Measurements from ENCODE around the gene KCTD17.

Gene KCTD17

DNA sequence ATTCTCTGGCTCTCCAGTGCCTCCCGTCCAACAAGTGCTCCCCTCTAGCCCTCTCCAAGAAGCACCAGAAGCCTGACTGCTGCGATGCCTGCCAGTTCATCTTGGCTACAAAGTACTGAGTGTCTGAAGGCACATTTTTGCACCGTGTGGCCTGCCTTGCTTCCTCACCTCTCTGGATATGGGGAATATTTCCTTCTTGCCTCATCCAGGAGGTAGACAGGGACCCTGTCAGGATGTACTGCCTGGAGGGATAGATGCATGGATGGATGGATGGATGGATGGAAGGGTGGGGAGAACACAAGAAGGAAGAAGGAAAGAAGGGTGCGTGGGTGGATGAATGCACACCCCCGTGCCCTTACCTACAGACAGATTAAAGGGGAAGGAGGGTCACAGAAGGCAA is 27.6 kb downstream of the KCTD17 start:
- DNase-seq (ENCODE audit: low read depth) = no peak

DNA sequence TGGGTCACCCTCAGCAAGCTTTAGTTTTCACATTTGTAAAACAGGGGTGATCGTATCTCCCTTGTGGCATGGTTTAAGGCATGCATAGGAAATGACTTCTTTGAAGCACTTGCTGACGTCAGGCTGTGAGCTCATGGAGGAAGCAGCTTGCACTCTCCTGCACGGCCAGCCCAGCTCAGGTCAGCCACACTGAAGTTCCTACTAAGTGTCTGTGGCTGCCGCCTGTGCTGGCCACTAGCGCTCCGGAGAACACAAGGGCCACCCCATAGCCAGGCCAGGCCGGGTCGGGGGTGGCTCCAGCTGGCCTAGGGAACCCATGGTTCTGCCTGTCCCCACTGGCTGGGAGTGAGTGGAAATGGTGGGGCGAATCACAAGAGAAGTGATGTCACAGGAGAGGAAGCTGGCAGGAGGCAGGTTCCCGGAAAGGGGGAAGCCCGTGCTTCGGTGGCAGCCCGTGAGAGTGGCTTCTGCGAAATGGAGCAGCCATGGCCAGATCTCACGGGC is 28.2 kb downstream of the KCTD17 start:
- DNase-seq (ENCODE audit: low read depth) = peak; percentile 75

DNA sequence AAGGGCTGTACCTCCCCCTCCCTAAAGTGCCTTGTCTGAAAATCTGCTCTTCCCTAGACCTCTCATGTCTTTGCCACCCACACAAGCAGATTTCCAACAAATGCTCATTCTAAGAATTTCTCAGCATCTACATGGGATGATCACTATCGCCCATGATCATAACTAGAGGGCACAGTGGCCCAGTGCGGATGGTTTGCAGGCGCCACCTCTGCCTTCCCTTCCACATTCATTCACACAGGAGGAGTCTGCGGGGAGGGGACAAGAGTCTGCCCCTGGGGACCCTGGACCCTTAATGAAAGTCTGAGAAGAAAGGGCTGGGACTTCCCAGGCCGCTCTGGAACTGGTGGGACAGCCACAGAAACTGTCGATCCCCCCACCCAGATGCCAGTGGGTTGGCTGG is 28.9 kb downstream of the KCTD17 start:
- no peak for DNase-seq (ENCODE audit: low read depth)

DNA sequence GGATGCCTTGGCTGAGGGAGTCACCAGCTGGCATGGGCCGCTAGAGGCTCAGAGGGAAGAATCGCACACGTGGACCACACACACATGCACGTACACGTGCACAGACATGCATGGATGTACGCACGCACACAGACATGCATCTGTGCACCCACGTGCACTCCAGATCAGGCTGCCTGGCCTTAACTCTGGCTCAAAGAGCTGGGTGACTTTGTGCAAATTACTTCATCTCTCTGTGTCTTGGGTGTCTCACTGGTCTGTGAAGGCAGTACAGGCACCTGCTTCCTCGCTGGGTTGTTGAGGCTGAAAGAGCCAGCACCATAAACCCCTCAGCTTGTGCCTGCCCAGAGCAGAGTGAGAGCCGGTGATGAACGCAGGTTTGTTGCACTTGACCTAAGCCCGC is 29.3 kb downstream of the KCTD17 start:
- no peak for DNase-seq (ENCODE audit: low read depth)

DNA sequence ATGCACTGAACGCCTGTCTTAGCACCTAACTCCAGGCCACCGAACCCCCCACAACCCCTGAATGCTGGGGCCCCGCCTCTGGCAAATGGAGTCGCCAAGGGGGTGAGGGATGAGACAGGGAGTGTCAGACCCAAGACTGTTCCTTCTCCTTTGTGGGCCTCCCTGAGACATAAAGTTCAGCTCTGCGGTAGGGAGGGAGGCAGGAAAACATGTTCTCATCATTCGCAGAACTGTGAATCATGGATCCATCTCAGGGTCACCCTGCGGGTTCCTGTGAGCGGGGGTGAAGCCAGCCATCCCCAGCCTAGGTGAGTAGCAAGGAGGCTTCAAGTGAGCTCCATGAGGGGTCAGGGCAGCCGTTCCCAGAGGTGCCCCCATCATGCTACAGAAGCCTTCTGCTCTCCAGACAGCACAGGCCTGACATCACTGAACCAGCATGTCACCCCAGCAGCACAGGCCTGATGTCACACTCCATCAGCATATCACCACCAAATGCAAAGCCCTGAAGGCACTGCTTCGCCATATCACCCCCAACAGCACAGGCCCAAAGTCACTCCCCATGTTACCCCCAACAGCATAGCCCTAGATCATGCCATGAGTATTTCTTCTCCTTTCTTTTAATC is 30.8 kb downstream of the KCTD17 start:
- DNase-seq (ENCODE audit: low read depth) = no peak

DNA sequence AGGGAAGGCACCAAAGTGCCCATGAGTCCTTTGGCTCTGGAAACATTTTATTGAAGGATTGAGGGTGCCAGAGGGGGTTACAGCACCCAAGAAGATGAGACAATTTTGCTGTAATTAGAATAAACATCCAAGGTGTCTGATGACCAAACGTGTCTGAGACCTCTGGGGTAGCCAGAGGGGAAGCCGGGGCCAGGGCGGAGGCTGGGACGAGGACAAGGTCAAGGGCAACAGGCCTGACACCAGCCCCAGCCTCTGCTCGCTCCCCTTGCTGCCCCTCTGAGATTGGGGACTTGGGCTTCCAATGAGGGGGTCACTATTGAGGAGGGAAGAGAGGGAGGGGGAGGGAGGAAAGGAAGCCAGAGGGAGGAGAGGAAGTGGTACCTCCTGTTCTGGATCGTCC is 32.4 kb downstream of the KCTD17 start:
- no peak for DNase-seq (ENCODE audit: low read depth)

DNA sequence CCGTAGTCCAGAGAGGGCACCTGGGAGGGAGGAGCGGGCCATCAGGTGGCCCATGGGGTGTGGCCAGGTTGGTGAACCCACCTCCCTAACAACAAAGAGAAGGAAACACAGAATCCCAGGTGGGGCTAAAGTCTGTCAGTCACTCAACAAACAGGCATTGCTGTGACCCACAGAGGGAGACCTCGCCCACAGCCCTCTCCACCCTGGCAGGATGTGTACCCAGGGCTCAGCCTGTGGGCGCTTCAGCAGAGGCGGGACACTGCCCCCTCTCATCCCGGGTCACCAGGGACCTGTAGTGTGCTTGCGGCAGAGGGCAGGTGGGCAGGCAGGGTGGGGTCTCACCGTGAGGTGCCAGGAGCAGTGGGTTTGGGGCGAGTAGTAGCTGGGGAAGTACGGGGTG is 32.8 kb downstream of the KCTD17 start:
- no peak for DNase-seq (ENCODE audit: low read depth)

DNA sequence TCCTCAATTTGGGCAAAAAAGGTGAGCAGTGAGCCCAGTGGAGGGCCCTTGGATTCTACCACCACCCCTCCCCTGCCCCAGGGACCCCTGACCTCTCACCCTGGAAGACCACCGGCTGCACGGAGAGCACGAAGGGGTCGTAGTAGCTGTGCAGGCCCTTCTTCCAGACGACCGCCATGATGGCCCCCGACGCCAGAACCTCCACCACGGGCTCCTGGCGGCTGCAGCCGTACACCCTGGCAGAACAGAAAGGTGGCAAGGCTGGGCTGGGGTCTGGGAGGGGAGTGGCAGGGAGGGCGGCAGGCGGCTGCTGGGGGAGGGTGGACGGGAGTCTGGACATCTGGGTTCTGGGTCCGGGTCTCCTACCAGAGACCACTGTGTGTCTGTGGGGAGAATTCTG is 34.6 kb downstream of the KCTD17 start:
- DNase-seq (ENCODE audit: low read depth) = no peak

DNA sequence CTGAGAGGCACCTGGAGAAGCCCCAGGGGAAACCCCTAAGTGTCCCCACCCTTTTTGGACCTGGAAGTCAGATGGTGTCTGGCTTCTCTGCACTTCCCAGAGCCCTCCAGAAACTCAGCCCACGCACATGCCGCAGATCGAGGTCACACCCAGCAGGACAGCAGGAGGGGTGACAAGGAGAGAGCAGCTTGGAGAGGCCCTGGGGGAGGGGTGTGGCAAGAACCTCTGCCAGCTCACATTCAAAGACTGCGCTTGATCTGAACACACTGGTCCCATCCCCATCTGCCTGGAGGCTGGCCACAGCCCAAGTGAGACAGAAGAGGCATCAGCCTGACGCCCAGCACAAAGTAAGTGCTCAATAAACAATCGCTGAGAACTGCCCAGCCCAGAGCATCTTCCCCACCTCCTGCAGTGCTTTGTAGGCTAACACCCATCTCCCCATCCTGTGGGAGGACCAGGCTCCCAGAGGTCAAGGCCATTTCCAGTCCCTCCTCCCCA is 36.6 kb downstream of the KCTD17 start:
- DNase-seq (ENCODE audit: low read depth) = no peak

DNA sequence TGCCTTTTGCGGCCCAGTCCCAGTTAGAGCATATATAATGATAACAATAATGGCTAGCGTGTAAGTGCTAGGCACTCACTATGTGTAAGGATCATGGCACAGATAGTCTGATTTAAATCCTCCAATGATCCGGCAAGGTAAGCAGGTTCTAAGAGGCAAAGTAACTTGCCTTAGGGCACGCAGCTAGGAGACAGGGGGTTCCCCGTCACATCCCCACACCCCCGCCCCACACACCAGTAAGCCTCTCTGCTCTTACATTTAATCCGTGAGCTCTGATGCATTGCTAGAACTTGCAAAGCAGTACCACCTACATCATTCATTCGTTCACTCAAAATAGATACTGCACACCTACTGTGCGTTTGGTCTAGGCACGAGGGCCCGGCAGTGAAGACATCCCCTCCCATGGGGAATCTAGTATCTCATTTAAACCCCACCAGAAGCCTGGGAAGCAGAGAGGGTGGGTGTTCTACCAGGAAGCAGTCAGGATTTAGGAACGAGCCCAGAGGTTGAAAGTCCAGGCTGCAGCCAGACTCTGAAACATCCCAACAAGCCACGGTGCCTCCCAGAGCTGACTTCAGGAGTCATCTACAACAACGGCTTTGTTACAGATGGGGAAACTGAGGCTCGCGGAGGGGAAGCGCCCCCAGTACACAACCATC is 37.3 kb downstream of the KCTD17 start:
- no peak for DNase-seq (ENCODE audit: low read depth)

DNA sequence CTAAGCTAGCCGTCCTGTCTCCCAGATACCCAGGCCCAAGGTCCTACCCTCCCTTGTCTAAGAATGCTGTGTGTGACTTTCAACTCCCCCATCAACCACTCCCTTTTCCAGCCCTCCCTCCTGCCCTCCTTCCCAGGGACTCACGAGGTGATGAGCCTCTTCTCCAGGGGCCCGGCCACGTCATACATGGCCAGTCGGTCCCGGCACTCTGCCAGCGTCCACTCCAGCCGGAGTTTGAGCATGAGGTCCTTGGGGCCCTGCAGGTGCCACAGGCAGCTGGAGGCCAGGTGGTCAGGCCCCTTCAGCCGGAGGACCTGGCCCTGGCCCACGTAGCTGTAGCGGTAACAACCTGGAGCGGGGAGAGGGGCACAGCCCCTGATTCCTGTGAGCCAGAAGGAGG is 37.9 kb downstream of the KCTD17 start:
- no peak for DNase-seq (ENCODE audit: low read depth)

DNA sequence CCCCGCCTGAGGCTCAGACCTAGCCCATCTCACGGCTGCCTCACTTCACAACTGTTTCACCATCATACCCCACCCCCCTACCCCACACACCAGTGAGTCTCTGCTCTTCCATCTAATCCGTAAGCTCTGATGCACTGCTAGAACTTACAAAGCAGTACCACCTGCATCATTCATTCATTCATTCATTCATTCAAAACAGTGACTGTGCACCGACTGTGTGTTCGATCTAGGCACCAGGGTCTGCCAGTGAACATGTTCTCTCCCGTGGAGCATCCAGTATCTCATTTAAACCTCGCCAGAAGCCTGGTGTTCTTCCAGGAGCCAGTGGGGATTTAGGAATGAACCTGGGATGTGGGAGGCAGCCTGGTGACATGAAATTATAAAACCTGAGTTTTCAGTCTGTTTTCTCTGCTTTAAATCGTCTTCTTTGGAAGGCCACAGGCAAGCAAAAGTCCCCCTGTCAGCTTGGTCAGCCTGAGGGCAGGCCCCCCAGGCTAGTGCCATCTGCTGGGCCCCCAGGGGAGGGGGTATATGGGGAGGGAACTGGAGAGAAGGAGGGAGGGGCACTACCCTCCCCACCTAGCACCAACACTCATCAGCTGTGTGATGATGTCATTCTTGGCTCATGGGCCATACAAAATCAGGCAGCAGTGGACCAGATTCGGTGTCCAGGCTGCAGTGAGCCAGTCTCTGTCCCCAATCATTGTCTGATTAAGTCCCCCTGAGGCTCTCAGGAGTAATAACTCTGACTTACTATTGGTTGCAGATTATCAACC is 39.6 kb downstream of the KCTD17 start:
- DNase-seq (ENCODE audit: low read depth) = no peak

DNA sequence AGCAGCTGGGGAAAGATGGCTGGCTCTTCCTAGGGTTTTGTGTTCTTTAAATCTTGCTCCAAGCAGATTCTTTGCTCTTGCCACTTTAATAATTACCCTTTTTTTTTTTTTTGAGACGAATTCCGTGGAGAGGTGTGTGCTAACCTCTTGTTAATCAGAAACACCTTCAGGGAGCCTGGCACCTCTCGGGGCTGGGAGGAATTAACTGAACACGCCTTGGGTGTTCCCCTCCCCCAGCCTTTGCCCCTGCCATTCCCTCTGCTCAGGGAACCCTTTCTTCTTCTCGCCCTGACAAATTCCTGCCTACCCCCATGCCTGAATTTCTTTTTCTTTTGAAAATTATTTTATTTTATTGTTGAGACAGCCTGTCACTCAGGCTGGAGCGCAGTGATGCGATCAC is 40.5 kb downstream of the KCTD17 start:
- no peak for DNase-seq (ENCODE audit: low read depth)

DNA sequence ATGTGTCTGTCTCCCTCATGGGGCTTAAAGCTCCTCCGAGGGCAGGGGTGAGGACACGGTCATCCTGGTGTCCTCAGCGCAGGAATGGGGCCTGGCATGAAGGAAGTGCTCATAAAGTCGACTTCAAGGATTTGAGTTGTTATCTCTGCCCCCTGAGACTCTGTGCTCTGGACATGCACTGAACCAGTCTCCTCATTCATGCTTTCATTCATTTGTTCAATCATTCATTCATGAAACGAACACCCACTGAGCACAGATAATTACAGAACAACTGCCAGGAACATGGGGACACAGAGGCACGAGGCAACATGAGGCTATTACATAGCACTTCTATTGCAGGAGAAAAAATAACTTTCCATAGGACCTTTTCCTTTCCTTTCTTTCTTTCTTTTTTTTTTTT is 41.5 kb downstream of the KCTD17 start:
- no peak for DNase-seq (ENCODE audit: low read depth)

DNA sequence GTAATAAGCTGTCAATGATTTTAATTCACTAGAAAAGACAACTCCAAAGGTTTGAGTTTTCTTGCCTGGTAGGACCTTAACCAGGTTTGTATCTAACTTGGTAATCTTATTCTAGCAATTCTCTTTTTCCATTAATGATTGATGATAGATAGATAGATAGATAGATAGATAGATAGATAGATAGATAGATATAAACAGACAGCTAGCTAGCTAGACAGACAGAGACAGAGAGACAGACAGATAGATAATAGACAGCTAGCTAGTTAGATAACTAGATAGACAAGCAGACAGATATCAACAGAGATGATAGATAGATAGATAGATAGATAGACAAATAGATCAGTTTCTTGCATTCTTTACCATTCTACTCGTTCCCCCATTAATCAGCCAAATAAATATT is 42.7 kb downstream of the KCTD17 start:
- DNase-seq (ENCODE audit: low read depth) = no peak

DNA sequence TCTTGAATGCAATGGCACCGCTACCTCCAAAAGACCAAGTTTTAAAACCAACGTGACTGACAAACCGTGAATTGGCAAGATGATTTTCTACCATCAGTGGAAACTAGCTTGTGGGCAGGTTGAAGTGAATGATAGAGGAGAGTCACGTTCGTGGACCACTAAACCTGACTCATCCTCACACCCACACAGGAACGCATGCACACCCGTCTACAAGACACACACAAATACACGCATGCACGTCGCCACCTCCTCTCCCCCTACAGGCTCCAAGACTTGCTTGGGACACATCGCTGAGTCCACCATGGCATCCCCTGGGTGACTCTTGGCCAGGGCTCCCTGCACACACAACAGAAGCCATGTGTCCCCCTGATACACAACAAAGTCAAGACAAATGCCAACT is 43.6 kb downstream of the KCTD17 start:
- peak; percentile 74 for DNase-seq (ENCODE audit: low read depth)

DNA sequence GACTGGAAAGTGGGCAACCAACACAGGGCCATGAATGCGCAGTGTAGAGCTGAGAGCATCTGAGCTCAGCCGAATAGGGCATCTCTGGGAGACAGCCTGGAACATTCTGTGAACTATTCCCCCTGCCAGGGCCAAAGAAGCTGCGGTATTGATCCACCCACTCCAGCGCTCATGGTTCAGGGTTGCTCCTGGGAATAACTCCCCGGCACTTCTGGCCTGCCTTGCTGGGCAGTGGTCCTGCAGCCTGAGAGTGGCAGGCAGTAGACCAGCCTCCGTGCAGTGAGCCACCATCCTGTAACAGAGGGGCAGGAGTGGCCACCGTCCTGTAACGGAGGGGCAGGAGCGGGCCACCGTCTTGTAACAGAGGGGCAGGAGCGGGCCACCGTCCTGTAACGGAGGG is 45.8 kb downstream of the KCTD17 start:
- DNase-seq (ENCODE audit: low read depth) = no peak

DNA sequence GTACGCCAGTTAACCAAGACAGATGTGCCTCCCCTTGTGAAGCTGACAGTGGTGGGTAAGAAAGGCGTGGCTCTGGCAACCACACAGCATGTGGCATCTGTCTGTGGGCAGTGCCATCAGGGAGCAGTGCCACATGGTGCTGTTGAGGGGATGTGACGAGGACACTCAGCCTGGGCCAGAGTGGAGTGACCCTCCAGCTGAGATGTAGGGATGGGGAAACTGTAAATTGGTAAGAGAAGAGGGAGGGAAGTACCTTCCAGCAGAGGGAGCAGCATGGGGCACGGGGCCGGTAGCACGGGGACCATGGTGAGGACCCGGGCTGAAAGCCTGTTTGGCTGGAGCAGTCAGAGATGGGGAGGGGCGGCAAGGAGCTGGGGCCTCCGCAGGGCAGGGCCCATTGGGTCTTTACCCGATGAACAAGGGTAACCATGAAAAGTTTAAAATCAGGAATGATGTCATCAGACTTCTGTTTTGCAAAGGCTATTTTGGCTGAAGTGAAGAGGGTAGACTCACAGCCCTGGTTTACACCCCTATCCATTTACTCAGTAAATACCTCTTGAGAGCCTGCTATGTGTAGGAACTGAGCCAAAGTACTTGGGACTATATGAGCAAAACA is 47.5 kb downstream of the KCTD17 start:
- DNase-seq (ENCODE audit: low read depth) = no peak

DNA sequence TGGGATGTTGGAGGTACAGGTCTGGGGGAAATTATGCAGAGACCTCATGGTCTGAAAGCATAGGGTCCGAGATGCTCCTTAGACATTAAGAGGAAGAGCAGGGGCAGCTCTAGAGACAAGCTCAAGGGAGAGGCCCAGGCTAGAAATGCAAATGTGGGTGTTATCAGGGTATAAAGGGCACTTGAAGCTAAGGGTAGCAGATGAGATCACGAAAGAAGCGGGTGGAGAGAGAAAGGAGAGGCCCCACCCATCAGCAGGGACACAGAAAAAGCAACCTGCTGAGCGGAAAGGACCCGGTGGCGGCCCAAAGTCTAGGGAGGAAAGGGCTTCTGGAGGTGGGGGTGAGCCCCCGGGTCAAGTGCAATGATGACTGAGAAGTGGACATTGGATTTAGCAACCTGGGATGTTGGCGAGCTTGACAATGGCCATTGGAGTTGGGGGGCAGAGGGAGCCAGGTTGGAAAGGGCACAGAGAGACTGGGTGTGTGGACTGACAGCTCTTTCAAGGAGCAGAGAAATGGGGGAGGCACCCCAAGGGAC is 49.1 kb downstream of the KCTD17 start:
- DNase-seq (ENCODE audit: low read depth) = no peak

DNA sequence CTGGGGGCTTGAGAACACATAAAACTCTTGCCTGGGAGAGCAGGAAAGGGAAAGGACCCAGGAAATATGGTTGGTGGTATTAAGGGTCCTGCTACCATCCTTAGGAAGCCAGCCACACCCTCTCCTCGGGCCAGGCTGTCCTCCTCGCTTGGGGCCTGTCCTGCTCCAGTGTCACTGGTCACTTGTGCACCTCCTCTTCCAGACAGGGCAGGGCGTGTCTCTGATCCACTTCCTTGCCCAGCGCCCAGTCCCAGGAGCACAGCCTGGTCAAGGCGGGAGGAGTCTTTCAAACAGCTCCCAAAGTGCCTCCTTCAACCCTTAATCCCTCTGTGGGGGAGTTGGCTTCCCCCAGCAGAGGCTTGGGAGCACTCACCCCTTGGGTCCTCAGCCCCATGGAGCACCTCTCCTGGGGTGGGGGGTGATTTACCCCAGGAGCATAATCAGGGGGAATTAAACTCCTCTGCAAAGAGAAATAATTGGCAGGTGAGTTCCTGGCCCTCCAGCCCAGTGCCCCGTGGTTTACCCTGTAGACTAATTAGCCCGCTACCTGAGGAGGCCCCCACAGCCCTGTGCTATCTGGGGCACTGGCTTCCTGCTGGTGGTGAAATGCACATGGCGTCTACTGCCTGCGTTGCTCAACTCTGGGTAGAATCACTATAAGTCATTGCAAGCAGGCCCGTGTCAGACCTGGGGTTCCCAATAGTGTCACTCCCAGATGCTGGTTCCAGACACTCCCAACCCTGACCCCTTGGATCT is 49.9 kb downstream of the KCTD17 start:
- no peak for DNase-seq (ENCODE audit: low read depth)

DNA sequence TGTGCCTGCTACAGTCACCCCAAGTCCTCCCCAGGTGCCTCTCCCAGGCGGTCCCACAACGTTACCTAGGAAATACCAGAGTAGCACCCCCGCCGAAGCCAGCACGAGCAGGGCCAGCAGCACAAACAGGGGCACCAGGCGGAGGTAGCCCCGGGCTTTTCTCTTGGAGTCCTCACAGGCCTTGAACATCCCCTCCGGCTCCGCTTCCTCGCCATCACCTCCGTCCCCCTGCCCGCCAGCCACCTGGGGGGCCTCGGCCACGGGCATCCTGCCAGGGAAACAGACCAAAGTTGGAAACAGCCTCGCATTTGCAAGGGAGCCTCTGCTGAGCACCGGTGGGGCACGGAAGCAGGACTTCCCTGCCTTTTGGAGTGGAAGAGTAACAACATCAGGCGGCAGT is 51.6 kb downstream of the KCTD17 start:
- DNase-seq (ENCODE audit: low read depth) = no peak
